Neural cell (in vitro differentiated cells): ENCODE data around the gene RAP1GAP2. TPM values are rescaled to one million over a fixed set of nuclear protein-coding genes. Genes with fewer than 3 reads are reported as not detected.

ENCODE experiments used
- H2AFZ ChIP-seq: fragments of 200-600, 300-800 bp; sonication (generic), shearing (Covaris generic); 2 replicates; pipeline ENCODE4 v1.6.0; 2014; ENCODE audit warnings: low read depth, mild to moderate bottlenecking, antibody characterized with exemption, low read length, moderate library complexity
- H3F3A ChIP-seq: fragments of 200-600 bp; shearing (Covaris generic); 2 replicates; pipeline ENCODE4 v1.6.1; 2016; ENCODE audit warnings: mild to moderate bottlenecking, moderate library complexity, mixed read lengths, antibody characterized with exemption, low read length; ENCODE audit not compliant: insufficient read depth, poor library complexity, severe bottlenecking
- H3K27ac ChIP-seq: fragments of 200-600, 300-800 bp; sonication (generic), shearing (Covaris generic); 2 replicates; pipeline ENCODE4 v1.5.1; 2014; ENCODE audit warnings: mild to moderate bottlenecking, low read length, moderate library complexity
- H3K27me3 ChIP-seq: fragments of 300-800, 200-600 bp; sonication (generic), shearing (Covaris generic); 2 replicates; pipeline ENCODE4 v1.6.0; 2014; ENCODE audit warnings: mild to moderate bottlenecking, low read depth, low read length, moderate library complexity; ENCODE audit not compliant: insufficient read depth
- H3K36me3 ChIP-seq: fragments of 300-800, 200-600 bp; sonication (generic), shearing (Covaris generic); 2 replicates; pipeline ENCODE4 v1.5.1; 2014; ENCODE audit warnings: mild to moderate bottlenecking, antibody characterized with exemption, low read length, moderate library complexity; ENCODE audit not compliant: insufficient read depth
- H3K4me2 ChIP-seq: fragments of 300-800, 200-600 bp; sonication (generic), shearing (Covaris generic); 2 replicates; pipeline ENCODE4 v1.6.0; 2014; ENCODE audit warnings: mild to moderate bottlenecking, low read length
- H3K4me3 ChIP-seq: fragments of 300-800, 200-600 bp; sonication (generic), shearing (Covaris generic); 2 replicates; pipeline ENCODE4 v1.5.1; 2014; ENCODE audit warnings: mild to moderate bottlenecking, low read length, moderate library complexity
- H3K79me2 ChIP-seq: fragments of 200-600 bp; shearing (Covaris generic); replicated peaks from 2 replicates; pipeline ENCODE4 v1.6.0; 2014; ENCODE audit warnings: mild to moderate bottlenecking, low read length, moderate library complexity; ENCODE audit not compliant: insufficient read depth
- H3K9ac ChIP-seq: fragments of 300-800, 200-600 bp; sonication (generic), shearing (Covaris generic); 2 replicates; pipeline ENCODE4 v1.6.1; 2016; ENCODE audit warnings: mild to moderate bottlenecking, low read length, mixed read lengths
- H3K9me2 ChIP-seq: fragments of 200-600 bp; shearing (Covaris generic); 2 replicates; pipeline ENCODE4 v1.6.1; 2016; ENCODE audit warnings: mild to moderate bottlenecking, low read length, mixed read lengths; ENCODE audit not compliant: insufficient read depth
- H3K9me3 ChIP-seq: fragments of 200-600, 300-800 bp; sonication (generic), shearing (Covaris generic); 2 replicates; pipeline ENCODE4 v1.6.1; 2016; ENCODE audit warnings: mild to moderate bottlenecking, mixed run types, low read length, moderate library complexity, mixed read lengths
- H4K20me1 ChIP-seq: fragments of 200-600 bp; shearing (Covaris generic); 2 replicates; pipeline ENCODE4 v1.6.1; 2016; ENCODE audit warnings: mild to moderate bottlenecking, mixed run types; ENCODE audit not compliant: insufficient read depth
- EP300 ChIP-seq: fragments of 450-650 bp; conservative IDR thresholded peaks from 2 replicates; pipeline ENCODE4 v1.6.1; 2014; ENCODE audit warnings: antibody characterized with exemption, mild to moderate bottlenecking, moderate library complexity; ENCODE audit not compliant: poor library complexity, severe bottlenecking
- MXI1 ChIP-seq: fragments of 450-650 bp; conservative IDR thresholded peaks from 2 replicates; pipeline ENCODE4 v1.6.1; 2014; ENCODE audit warnings: antibody characterized with exemption, mild to moderate bottlenecking; ENCODE audit not compliant: poor library complexity, severe bottlenecking
- POLR2AphosphoS5 ChIP-seq: IDR thresholded peaks from 2 replicates; pipeline ENCODE4 v1.6.1; 2012
- RAD21 ChIP-seq: fragments of 450-650 bp; conservative IDR thresholded peaks from 2 replicates; pipeline ENCODE4 v1.6.1; 2014; ENCODE audit warnings: antibody characterized with exemption, mild to moderate bottlenecking, moderate library complexity
- TAF1 ChIP-seq: IDR thresholded peaks from 2 replicates; pipeline ENCODE4 v1.6.1; 2012; ENCODE audit warnings: low read depth
- polyA minus RNA-seq: library from RNA; depleted of rRNA, polyadenylated mRNA; stranded (reverse); fragments of >200 nt; gene quantifications from 2 replicates; pipeline ENCODE4 v1.2.3, GENCODE V29; 2014
- polyA plus RNA-seq: library from polyadenylated mRNA; depleted of rRNA; stranded (reverse); fragments of >200 nt; gene quantifications from 2 replicates; pipeline ENCODE4 v1.2.3, GENCODE V29; 2014
- TF ChIP-seq, protein P1 (sequence below): IDR thresholded peaks from 2 replicates; pipeline ENCODE4 v1.6.1; 2012; ENCODE audit warnings: borderline replicate concordance

The RAP1GAP2 gene
- polyA plus RNA-seq (14.8 and 20.1 TPM in 2 replicates), polyA minus RNA-seq (21.4 and 24.3 TPM in 2 replicates)

DNA sequence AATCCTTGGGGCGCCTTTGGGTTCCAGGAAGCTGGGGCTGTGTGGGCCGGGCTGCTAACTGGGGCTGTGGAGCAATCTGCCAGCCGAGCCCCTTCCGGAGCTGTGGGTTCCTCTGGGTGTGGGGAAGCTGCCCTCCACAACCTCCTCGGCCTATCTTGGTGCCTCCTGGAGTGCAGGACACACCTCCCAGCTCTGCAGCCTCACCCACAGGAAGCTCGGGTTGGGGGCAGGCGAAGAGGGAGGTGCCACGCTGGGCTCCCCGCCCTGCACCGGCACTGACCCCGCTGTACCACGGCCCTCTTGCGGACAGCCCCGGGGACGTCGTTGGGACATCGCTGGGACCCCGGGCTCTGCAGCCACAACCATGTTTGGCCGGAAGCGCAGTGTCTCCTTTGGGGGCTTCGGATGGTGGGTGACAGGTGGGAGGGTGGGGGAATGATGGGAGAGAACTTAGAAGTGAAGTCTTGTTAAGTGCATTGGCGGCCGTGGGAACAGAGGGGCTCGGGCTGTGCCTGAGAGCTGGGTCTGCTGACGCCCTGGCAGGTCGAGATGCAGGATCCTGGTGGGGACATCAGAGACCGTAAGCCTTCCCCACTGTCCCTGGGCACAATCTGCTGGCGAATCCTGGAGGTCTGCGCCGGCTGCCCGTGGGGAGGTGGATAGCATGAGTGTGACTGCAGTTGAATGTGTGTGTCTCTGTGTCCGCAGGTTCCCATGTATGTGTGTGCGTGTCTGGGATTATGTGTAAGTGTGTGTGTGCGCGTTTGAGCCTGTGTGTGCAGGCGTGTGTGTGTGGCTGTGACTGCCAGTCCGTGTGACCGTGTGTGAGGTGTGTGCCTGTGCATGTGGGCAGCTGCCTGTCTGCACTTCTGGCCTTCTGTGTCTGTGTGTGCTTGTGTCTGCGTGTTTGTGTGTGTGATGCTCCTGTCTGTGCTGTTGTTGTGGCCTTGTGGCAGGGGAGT is at the start of gene RAP1GAP2:
Gene RAP1GAP2 (plus strand): TSS at position 275 of the 962 bp plus-strand sequence. CDS start 90 bp downstream, at position 365.
- no peaks in the 10 kb centered on the region for H3K36me3 ChIP-seq
- no peaks in the 10 kb centered on the region for H3K9me2 ChIP-seq
- H3K4me2 ChIP-seq: no peak within 1 kb of the TSS
- no peaks in the 10 kb centered on the region for H3K79me2 ChIP-seq
- TF ChIP-seq EP300 (no peak), RAD21 (no peak), POLR2AphosphoS5 (no peak)
- no peak within 1 kb of the TSS for H3K4me3 ChIP-seq
- no peak within 1 kb of the TSS for H3K9ac ChIP-seq
- no peak within 1 kb of the TSS for H3K27ac ChIP-seq
- no peaks in the 10 kb centered on the region for H3K9me3 ChIP-seq
- no peak within 1 kb of the TSS for H2AFZ ChIP-seq
- H4K20me1 ChIP-seq: no peaks in the 10 kb centered on the region
- H3K27me3 ChIP-seq: no peaks in the 10 kb centered on the region
- no peaks in the 10 kb centered on the region for H3F3A ChIP-seq

DNA sequence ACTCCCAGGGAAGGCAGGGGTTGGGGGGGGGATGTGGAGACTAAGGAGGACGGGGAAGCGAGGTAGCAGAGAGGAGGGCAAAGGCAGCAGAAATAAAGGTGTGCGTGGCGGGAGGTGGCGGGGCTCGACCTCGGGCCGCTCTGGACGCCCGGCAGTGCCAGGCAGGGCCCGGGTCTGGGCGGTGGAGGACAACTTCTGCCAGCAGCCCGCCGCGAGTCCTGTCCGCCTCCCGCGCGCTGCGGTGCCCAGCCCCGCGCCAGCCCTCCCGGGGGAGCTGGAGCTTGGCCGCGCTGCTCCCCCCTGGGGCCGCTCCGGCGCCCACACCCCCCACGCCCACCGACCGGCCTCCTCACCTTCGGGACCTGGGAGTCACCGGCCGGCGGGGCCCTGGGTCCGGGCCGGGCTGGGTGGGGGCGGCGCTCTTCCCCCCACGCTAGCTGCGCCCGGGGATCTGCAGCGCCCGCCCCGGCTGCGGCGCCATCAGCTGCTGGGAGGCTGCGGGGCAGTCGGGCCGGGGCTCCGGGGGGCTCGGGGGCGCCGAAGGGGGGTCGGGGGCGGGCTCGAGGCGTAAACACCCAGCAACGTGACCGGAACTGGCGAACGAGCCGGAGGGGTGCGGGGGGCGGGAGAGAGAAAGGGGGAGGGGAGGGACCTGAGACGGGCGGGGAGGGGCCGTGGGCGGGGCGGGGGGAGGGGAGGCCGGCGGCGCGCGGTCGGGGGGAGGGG is 47.0 kb upstream of the RAP1GAP2 start, which contains the start of gene CCDC92B:
Gene CCDC92B (minus strand): TSS at position 595 of the 726 bp plus-strand sequence. CDS start 14,507 bp downstream, outside the sequence.
- Histone ChIP-seq H3K27ac (no peak within 1 kb of the TSS), H3K27me3 (peaks cover 16% of the 10 kb centered on the region), H3K9ac (peak within 1 kb of the TSS; percentile 83), H2AFZ (peak within 1 kb of the TSS; percentile 65), H3K4me2 (peak within 1 kb of the TSS; percentile 36), H4K20me1 (no peaks in the 10 kb centered on the region), H3K79me2 (no peaks in the 10 kb centered on the region), H3K9me3 (no peaks in the 10 kb centered on the region), H3K9me2 (no peaks in the 10 kb centered on the region), H3K36me3 (no peaks in the 10 kb centered on the region), H3K4me3 (peak within 1 kb of the TSS; percentile 86), H3F3A (no peaks in the 10 kb centered on the region)
- TF ChIP-seq TAF1: no peak
- TF ChIP-seq POLR2AphosphoS5: no peak
- no peak for TF ChIP-seq RAD21
- peak; percentile 36 for TF ChIP-seq MXI1

DNA sequence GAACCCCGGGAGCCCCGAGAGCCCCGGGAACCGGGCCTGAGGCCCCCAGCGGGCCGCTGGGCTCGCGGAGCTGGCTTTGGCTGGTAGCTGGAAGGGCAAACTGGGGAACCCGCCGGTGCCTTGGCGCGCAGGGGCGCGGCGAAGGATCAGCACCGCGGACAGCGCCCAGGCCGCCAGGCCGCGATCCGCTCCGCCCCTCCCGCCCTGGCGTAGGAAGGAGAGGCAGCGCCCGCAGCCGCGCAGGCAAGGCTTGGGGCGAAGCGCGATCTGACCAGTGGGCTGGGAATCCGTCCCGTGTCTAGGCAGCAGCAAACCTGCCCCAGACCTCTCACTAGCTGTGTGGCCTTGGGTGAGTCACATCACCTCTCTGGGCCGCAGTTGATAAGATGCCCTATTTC is 46.5 kb upstream of the RAP1GAP2 start:
- H3K79me2 ChIP-seq: no peaks in the 10 kb centered on the region
- peak; percentile 44 for TF ChIP-seq TAF1
- TF ChIP-seq, protein P1, sequence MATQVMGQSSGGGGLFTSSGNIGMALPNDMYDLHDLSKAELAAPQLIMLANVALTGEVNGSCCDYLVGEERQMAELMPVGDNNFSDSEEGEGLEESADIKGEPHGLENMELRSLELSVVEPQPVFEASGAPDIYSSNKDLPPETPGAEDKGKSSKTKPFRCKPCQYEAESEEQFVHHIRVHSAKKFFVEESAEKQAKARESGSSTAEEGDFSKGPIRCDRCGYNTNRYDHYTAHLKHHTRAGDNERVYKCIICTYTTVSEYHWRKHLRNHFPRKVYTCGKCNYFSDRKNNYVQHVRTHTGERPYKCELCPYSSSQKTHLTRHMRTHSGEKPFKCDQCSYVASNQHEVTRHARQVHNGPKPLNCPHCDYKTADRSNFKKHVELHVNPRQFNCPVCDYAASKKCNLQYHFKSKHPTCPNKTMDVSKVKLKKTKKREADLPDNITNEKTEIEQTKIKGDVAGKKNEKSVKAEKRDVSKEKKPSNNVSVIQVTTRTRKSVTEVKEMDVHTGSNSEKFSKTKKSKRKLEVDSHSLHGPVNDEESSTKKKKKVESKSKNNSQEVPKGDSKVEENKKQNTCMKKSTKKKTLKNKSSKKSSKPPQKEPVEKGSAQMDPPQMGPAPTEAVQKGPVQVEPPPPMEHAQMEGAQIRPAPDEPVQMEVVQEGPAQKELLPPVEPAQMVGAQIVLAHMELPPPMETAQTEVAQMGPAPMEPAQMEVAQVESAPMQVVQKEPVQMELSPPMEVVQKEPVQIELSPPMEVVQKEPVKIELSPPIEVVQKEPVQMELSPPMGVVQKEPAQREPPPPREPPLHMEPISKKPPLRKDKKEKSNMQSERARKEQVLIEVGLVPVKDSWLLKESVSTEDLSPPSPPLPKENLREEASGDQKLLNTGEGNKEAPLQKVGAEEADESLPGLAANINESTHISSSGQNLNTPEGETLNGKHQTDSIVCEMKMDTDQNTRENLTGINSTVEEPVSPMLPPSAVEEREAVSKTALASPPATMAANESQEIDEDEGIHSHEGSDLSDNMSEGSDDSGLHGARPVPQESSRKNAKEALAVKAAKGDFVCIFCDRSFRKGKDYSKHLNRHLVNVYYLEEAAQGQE: peak; percentile 94
- no peak for TF ChIP-seq MXI1
- no peak for TF ChIP-seq POLR2AphosphoS5
- peak overlapping the region; percentile 35 for H3K4me2 ChIP-seq
- peaks cover 20% of the 10 kb centered on the region for H3K27me3 ChIP-seq
- no peaks in the 10 kb centered on the region for H3F3A ChIP-seq
- no peaks in the 10 kb centered on the region for H3K9me2 ChIP-seq
- H2AFZ ChIP-seq: peak overlapping the region; percentile 65
- no peaks in the 10 kb centered on the region for H3K9me3 ChIP-seq
- H3K27ac ChIP-seq: no peak overlapping the region
- H3K36me3 ChIP-seq: no peaks in the 10 kb centered on the region
- H3K9ac ChIP-seq: peak overlapping the region; percentile 83
- H4K20me1 ChIP-seq: no peaks in the 10 kb centered on the region
- peak overlapping the region; percentile 86 for H3K4me3 ChIP-seq
